HG03432 (cell line): ENCODE results near the gene CTNNA3.

Source experiments
- ATAC-seq: cut with Tn5 transposase; IDR thresholded peaks from one replicate; pipeline ENCODE4 v1.9.1; 2021; ENCODE audit warnings: mild to moderate bottlenecking, moderate library complexity; ENCODE audit not compliant: unreplicated experiment

Gene CTNNA3

DNA sequence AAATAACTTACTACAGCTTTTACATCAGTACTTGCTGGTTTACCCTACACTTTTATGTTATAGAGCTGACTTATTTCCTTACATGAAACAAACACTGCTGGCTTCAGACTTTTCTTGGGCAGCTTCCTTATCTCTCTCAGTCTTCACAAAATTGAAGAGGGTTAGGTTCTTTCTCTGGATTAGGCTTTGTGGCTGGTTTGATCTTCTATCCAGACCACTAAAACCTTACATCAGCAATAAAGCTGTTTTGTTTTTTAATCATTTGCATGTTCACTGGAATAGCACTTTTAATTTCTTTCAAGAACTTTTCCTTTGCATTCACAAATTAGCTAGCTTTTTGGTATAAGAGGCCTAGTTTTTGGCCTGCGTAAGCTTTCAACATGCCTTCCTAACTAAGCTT, 551.5 kb downstream of the CTNNA3 start:
- no peak for ATAC-seq

GRCh38 chr10:67141300-67141699, 554.7 kb downstream of the CTNNA3 start:
- no peak for ATAC-seq

GRCh38 chr10:67140641-67141040, 555.4 kb downstream of the CTNNA3 start:
- ATAC-seq = no peak

GRCh38 chr10:67127441-67127840, 568.6 kb downstream of the CTNNA3 start:
- ATAC-seq = no peak

- ATAC-seq = no peak
Observed at GRCh38 chr10:67119651-67120050, 576.3 kb downstream of the CTNNA3 start.

GRCh38 chr10:67115972-67116371, 580.0 kb downstream of the CTNNA3 start:
- no peak for ATAC-seq

DNA sequence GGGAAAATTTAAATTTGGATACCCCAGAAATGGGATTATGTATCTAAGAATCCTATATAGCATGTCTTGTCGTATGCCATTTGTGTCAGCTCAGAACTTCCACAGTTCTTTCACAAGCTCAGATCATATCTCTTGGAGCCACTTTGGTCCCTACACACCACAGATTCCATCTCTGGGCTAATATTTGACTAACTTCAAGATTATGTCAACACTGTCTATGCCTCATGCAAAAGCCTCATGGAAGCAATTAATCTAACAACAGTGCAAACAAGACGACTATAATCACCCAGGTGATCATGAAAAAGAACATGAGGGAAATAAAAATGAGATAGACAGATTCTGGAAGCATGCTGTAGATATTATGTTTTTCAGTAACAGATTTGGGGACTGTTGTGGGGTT, 581.0 kb downstream of the CTNNA3 start:
- no peak for ATAC-seq

DNA sequence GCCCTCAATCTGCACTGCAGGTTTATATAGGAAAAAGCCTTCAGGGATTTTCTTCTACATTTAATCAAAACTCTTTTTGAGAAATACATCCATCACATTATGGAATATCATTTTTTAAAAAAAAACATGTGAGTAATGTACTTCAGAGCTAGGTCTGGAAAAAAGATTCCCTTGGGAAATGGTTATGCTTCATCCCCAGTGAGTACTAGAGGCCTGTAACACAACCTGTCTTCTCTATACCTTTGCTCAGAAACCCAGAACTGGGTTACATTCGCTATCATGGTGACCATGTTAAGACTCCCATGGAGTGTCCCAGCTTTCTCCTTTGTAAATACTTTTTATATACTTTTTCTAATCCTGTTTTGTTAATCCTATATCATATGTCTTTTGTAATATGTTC, 583.2 kb downstream of the CTNNA3 start:
- no peak for ATAC-seq

DNA sequence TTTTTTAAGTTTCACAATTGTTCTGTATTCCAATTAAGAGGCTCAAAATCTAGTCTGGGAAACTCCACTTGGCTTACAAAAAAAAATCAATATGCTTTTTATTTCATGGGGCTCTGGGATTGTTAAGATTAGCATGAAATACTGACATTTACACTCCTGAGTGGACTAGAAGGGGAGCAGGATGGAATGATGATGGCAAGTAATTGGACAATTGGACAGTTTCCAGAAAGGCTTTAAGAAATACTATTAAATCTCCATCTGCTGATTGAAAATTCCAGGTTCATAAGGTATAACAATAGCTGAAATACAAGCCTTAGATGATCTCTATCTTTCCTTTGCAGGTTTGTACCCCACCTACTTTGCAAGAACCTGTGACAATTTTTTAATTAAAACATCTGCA, 585.7 kb downstream of the CTNNA3 start:
- ATAC-seq = no peak

DNA sequence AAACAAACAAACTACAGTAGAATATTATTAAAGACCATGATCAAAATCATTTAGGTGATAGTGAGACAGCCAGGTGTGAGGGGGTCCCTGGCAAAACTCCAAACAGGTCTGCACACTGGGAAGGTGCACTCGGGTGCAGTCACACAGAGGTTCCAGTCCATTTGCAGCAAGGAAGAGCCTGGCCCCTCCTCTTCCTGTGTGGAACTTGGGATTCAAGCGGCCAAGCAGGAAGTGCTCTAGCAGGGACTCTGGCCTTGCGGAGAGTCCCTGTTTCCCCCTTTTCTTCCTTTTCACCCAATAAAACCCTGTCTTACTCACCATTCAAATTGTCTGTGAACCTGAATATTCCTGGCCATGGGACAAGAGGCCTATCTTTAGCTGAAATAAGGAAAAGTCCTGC, 588.3 kb downstream of the CTNNA3 start:
- no peak for ATAC-seq

- no peak for ATAC-seq
Observed at GRCh38 chr10:67100951-67101350, 595.0 kb downstream of the CTNNA3 start.

GRCh38 chr10:67098461-67098860, 597.5 kb downstream of the CTNNA3 start:
- ATAC-seq = no peak

- ATAC-seq = no peak
Observed at GRCh38 chr10:67095531-67095930, 600.5 kb downstream of the CTNNA3 start.

DNA sequence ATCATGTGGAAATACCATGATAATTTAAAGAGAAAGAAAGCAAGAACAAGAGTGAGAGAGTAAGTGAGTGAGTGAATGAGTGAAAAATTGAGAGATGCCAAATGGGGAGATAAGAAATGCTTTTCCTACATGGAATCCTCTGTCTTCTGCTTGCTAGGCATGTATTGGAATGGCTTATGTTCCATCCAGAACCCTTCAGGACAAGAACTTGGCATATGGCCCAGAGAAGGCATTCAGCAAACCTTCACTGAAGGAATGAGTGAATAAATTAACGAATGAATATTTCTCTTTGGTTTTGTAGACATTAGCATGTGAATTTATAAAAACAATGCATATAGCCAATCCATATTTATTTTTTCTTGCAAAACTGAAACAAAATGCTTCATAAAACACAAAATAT, 608.0 kb downstream of the CTNNA3 start:
- ATAC-seq = no peak

GRCh38 chr10:67087135-67087425, 608.9 kb downstream of the CTNNA3 start:
- no peak for ATAC-seq

GRCh38 chr10:67086327-67087134, 609.5 kb downstream of the CTNNA3 start:
- ATAC-seq = no peak

DNA sequence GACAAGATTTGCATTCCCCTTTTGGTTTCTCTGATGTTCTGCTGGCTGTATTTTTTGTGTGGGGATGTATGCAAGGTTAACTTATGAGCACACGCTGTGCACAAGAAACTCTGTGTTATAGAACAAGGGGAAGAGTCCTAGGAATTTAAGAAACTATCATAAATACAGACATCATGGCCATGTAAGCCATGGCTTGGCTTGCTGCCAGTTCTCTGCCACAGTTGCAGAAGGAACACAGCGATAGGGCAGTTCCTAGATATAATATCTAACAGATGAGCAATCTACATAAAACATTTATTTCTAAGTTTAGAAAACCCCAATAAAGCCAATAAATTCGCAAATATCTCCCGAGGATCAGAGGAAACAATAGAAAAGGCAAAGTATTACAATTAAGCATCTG, 616.9 kb downstream of the CTNNA3 start:
- ATAC-seq = no peak

GRCh38 chr10:67077376-67077775, 618.6 kb downstream of the CTNNA3 start:
- no peak for ATAC-seq

DNA sequence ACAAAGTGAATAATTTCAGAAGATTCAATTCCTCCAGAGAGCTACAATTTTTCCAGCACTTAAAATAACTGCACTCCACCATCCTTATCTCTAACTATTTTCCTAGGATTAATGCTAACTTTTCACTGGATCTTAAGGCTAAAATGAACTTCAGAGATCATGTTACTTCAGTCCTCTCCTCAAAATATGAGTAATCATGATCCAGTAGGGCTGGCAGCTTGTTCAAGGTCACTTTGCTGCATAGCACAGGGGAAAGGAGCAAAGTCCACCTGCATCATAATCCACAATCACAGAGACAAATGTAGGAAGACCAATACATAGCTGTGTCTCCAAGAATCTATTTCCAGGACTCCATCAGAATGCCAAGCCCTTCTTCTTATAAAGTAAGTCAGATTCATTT, 619.9 kb downstream of the CTNNA3 start:
- no peak for ATAC-seq

DNA sequence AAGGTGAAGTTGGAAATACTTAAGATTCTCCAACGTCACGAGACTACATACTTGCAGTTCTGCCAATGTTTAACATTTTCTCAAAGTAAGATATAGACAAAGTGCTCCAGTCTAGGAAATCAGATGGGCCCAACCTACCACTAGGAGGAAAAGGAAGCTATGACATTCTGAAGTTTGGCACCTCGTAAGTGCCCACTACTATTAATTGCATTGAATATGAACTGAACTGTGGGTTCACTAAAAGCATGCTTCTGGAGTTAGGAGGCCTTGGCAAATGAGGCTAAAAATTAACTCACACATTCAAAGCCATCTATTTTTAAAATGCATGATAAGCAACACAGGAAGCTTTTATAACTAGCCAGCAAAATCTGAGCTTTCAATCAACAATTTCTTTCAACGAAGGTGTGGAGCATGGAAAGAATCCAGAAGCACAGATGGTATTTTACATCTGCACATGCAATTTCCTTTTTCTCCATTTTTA, 620.5 kb downstream of the CTNNA3 start:
- ATAC-seq = no peak

- no peak for ATAC-seq
Observed at GRCh38 chr10:67072654-67073053, 623.3 kb downstream of the CTNNA3 start.

DNA sequence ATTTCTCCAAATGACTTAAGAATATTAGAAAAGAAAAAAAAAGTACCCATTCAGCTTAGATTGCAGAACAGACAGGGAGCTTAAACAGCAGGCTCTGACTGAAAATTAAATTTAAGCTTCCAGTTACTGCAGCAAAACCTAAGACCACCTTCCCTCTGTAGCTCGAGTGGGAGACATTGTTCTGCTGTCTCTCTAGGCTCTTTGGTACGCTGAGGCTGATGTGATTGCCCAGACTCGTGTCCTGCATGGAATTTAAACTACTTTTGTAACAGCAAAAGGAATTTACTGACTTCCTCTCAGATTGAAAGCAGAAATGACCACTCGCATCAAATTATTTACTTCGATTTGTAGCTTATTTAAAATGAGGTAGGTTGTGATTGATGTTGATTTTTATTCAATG, 645.6 kb downstream of the CTNNA3 start:
- no peak for ATAC-seq

GRCh38 chr10:67049988-67050387, 646.0 kb downstream of the CTNNA3 start:
- ATAC-seq = no peak
